Gastroesophageal sphincter (tissue), 3 donors: ENCODE measurements around the gene LIX1.

Source experiments
- EP300 ChIP-seq: sonication (generic); formaldehyde crosslinking; IDR thresholded peaks from one replicate; pipeline ENCODE4 v1.6.1; 2017; ENCODE audit warnings: antibody characterized with exemption, mild to moderate bottlenecking
- POLR2A ChIP-seq, 2 donors: fragments of 450-650 bp; IDR thresholded peaks; one replicate each; pipeline ENCODE4 v1.6.1; 2017; ENCODE audit warnings: antibody characterized with exemption in 2 of 2, mild to moderate bottlenecking in 2 of 2, moderate library complexity in 1 of 2
- POLR2AphosphoS5 ChIP-seq: sonication (generic); formaldehyde crosslinking; IDR thresholded peaks from one replicate; pipeline ENCODE4 v1.6.1; 2017; ENCODE audit warnings: antibody characterized with exemption
- TF ChIP-seq, protein P1 (sequence below), 4 experiments: fragments of 200-600 bp in 2 of 4; fragments of 450-650 bp in 2 of 4; sonication (generic) in 1 of 4; IDR thresholded peaks; one replicate each; pipeline ENCODE4 v1.5.1; 2017 to 2019; ENCODE audit warnings: antibody characterized with exemption in 4 of 4, mild to moderate bottlenecking in 2 of 4, moderate library complexity in 2 of 4

DNA sequence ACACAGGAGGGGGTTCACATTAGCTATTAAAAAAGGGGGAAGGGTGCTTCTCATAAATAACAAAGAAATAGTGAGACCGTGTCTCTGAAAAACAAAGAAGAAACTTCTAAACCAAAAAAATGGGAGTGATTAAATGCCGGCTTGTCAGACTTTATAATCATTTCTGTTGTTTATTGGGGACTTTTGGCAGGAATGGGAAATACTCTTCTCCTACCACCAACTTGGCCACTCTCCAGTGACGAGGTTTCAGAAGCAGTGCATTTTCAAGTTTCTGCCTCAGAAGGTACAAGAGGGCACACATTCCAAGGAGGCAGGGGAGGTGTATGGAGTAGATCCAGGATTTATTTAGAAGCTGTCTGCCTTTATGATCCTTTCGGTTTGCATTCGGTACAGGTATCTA is 46.2 kb downstream of the LIX1 start:
- TF ChIP-seq, protein P1, sequence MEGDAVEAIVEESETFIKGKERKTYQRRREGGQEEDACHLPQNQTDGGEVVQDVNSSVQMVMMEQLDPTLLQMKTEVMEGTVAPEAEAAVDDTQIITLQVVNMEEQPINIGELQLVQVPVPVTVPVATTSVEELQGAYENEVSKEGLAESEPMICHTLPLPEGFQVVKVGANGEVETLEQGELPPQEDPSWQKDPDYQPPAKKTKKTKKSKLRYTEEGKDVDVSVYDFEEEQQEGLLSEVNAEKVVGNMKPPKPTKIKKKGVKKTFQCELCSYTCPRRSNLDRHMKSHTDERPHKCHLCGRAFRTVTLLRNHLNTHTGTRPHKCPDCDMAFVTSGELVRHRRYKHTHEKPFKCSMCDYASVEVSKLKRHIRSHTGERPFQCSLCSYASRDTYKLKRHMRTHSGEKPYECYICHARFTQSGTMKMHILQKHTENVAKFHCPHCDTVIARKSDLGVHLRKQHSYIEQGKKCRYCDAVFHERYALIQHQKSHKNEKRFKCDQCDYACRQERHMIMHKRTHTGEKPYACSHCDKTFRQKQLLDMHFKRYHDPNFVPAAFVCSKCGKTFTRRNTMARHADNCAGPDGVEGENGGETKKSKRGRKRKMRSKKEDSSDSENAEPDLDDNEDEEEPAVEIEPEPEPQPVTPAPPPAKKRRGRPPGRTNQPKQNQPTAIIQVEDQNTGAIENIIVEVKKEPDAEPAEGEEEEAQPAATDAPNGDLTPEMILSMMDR (IDR thresholded peaks at IDR 0.05) = no peak
- TF ChIP-seq POLR2AphosphoS5 (no peak), POLR2A (IDR thresholded peaks at IDR 0.05) (no peak), EP300 (no peak)
